GM12873 (cell line): ENCODE results near the gene CDKN2D.

Experiments
- TF ChIP-seq, protein P1 (sequence below): IDR thresholded peaks from 2 replicates; pipeline ENCODE4 v1.5.1; 2012; ENCODE audit warnings: low read depth, mild to moderate bottlenecking, moderate library complexity, low read length, control low read depth; ENCODE audit not compliant: insufficient read depth; ENCODE audit errors: missing control alignments

The CDKN2D gene

DNA sequence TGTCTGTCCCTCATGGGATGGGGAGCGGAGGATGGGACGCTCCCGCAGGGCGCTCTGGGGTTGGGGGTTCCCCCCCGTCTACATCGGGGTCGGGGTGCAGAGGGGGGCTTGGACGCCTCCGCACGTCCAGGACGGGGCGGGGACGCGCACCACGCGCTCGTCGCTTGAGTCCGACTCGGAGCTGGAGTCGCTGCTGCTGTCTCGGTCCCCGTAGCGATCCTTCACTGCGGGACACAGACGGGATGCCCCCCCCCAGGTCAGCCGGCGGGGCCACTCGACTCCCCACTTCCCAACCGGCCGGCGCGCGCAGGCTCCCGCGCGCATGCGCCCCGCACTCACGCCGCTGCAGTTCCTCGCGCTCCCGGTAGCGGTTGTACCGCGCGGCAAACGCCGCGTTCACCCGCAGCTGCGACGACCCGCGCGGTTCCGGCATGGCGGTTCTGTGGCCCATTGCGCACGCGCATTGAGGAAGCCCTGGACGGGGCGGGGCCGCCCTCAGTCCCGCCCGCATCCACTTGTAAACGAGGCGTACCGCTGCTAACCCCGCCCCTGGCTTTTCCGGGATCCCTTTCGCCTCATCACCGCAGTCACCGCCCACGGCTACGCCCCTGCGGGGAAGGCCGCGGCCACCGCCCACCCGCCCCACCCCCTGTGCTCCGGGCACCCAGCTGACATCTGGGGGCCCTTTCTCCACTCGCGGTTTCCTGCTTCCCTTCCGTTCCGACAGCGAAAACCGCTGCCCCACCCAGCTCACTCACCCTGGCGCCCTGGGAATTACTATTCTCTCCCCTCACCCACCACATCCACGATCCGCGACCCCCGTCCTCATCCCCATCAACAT lies 3.0 kb downstream of the CDKN2D start, which contains the start of gene KRI1:
Gene KRI1 (minus strand): TSS at position 444 of the 841 bp plus-strand sequence. CDS start 11 bp downstream, at position 433.
- TF ChIP-seq, protein P1, sequence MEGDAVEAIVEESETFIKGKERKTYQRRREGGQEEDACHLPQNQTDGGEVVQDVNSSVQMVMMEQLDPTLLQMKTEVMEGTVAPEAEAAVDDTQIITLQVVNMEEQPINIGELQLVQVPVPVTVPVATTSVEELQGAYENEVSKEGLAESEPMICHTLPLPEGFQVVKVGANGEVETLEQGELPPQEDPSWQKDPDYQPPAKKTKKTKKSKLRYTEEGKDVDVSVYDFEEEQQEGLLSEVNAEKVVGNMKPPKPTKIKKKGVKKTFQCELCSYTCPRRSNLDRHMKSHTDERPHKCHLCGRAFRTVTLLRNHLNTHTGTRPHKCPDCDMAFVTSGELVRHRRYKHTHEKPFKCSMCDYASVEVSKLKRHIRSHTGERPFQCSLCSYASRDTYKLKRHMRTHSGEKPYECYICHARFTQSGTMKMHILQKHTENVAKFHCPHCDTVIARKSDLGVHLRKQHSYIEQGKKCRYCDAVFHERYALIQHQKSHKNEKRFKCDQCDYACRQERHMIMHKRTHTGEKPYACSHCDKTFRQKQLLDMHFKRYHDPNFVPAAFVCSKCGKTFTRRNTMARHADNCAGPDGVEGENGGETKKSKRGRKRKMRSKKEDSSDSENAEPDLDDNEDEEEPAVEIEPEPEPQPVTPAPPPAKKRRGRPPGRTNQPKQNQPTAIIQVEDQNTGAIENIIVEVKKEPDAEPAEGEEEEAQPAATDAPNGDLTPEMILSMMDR, result peak; percentile 51

DNA sequence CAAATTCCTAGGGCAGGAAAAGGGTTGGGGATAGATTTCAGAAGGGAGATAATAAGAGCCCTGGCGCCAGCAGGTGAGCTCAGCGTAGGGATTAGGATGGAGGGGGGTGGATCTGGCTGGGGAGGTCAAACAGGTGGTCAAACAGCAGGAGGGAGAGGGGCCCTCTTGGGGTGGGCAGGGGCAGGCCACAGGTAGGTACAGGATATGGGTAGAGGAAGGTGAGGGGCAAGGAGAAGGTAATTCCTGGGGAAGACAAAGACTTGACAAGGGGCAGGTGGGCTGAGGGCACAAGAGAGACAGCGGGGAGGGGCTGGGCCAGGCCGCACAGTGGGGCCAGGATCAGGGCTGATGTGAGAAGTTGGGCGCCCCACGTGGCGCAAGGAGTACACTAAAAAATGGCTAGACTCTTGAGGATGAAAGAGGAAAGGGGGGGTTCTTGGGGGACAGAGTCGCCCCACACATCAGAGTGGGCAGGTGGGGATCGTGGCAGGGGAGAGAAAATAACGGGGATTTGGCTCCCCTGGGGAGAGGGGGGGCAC lies 3.7 kb downstream of the CDKN2D start:
- TF ChIP-seq, protein P1, result peak; percentile 50

DNA sequence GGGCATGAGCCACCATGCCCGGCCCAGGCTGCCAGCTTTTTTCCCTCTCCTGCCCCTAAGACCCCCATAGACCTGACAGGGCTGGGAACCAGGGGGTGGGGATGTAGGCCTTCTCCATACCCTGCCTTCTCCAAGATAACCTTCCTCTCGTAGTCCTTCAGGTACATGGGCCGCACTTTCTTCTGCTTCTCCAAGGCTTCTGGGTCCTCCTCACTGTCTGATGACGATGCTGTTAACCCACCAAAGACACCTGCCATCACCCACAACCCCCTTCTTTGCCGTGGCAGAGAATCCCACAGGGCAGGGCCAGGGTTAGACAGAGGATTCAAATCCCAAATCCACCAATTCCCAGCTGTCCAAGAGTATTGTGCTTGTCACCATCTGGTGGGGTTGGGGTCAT lies 6.2 kb downstream of the CDKN2D start:
- TF ChIP-seq, protein P1, result no peak

DNA sequence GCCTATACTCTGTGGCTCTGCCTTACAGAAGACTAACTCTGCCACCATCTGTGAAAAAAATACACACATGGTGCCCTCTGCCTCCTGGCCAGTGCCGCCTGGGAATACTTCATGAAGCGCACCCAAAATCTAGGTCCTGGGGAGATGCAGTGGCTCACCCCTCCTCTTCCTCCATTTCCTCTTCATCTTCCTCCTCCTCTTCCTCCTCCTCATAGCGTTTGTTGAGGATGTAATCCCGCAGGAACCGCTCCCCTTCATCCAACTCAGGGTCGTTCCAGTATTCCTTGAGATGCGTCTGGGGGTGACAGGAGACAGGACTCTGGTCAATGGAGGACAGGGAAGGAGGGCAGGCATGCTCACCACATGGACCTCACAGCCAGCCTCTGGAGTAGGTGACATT lies 8.6 kb downstream of the CDKN2D start:
- TF ChIP-seq, protein P1, result no peak

DNA sequence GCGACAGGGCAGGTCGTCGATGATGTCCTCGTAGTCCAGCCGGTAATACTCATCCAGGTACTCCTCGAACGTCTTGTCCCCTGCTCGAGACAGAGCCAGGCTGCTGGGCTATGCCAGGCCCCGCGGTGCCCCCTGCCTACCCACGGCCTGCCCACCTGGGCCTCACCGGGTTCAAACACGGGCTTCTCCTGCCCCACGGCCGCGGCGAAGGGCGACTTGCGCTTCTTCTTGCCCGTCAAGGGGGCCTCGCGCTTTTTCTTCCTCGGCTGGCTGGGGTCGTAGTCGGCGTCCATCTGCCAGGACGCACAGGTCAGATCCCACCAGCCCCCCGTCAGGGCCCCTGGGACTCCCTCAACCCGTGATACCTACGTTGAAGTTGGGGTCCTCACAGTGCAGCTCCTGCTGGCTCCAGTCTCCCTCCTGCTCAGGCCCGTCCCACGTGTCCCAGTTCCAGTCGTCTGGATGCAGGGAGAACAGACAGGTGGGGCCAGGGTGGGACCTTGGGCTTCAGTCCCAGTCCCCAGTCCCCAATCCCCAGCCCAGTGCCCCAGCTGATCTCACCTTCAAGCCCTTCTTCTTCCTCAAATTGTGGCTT lies 11.1 kb downstream of the CDKN2D start:
- TF ChIP-seq, protein P1, result no peak

DNA sequence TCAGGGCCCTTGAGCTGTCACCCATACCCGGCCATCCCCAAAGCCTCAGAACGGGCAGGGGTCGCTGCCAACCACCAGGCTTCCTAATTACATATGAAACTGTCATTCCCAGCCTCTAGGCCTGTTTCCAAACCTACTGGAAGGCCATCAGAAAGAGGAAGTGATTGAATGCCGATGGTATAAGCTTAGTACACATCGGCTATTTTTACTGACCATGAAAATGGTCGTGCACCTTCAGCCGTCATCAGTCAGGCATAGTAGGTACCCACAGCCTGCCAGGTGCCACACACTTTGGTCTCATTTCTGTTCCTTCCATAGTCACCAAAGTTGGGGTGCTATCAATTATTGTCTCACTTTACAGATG lies 13.2 kb downstream of the CDKN2D start:
- TF ChIP-seq, protein P1, result no peak

DNA sequence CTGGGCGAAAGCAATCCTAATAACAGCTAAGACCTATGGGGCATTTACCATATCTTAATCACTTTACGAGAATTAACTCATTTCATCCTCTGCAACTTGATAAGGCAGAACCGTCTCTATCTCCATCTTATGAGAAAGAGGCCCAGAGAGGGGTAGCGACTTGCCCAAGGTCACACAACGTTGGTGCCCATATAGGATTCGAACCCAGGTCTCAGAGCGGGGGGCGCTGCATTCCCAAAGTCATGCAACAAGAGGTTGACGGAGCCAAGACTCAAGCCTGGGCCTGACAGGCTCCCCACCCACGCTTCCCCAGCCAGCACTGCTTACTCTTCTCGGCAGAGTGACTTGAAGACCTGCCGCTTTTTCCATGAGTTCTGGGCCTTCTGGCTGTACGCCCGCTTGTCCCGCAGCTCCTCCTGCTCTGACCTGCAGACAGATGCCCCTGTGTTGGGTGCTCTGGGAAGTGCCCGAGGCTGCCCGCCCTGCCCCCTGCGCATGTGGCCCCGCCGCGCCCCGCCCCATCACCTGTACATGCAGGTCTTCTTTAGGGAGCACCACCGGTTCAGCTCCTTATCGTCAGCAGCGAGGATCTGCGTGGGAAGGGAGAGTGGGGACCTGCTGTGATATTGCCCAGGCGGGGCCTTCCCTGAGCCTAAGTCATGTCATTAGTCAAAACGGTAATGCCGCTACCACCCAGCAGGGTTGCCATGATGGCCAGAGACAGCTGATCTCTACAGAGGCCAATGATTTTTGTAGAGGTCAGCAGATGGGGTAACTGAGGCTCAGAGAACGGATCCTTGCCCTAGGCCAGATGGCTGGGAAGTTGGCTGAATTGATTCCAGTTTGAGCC lies 13.8 kb downstream of the CDKN2D start:
- TF ChIP-seq, protein P1, result peak; percentile 14
